ENCODE results near the gene CTBP2. TPM values are rescaled to one million over a fixed set of nuclear protein-coding genes. Genes with fewer than 3 reads are reported as not detected.
"Not testable (repeated sequence)": the region's sequence is repeated elsewhere in the genome, so short reads cannot be mapped to it uniquely, and the experiment has no call there.

The CTBP2 gene
- total and polyA plus RNA-seq, 4 donors: 3.4 to 59.2 (median 5.5) TPM

- no peak for TF ChIP-seq REST (IDR thresholded peaks at IDR 0.05)
- TF ChIP-seq HNF4A (conservative IDR thresholded peaks at IDR 0.05): no peak
- TF ChIP-seq, protein P1, sequence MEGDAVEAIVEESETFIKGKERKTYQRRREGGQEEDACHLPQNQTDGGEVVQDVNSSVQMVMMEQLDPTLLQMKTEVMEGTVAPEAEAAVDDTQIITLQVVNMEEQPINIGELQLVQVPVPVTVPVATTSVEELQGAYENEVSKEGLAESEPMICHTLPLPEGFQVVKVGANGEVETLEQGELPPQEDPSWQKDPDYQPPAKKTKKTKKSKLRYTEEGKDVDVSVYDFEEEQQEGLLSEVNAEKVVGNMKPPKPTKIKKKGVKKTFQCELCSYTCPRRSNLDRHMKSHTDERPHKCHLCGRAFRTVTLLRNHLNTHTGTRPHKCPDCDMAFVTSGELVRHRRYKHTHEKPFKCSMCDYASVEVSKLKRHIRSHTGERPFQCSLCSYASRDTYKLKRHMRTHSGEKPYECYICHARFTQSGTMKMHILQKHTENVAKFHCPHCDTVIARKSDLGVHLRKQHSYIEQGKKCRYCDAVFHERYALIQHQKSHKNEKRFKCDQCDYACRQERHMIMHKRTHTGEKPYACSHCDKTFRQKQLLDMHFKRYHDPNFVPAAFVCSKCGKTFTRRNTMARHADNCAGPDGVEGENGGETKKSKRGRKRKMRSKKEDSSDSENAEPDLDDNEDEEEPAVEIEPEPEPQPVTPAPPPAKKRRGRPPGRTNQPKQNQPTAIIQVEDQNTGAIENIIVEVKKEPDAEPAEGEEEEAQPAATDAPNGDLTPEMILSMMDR (IDR thresholded peaks at IDR 0.05; ENCODE audit: low read depth, low read length, missing input control): no peak
- TF ChIP-seq NR2F2 (IDR thresholded peaks at IDR 0.05): no peak
- TF ChIP-seq GABPA (IDR thresholded peaks at IDR 0.05 in 1 of 2, conservative IDR thresholded peaks at IDR 0.05 in 1 of 2): no peak
These were observed 4.1 kb upstream of the CTBP2 start (continued) for GRCh38 chr10:125164421-125164820.

DNA sequence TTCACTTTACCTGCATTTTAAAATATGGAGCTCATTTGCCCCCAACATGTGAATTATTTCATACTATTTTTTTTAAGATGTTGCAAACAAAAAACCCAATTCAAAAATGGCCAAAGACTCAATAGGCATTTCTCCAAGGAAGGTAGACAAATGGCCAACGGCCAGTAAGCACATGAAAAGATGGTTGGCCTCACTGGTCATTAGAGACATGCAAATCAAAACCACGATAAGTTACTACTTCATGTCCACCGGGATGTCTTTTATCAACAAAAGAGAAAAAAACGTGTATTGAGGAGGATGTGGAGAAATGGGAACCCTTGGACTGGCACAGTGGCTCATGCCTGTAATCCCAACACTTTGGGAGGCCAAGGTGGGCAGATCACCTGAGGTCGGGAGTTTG lies 3.4 kb upstream of the CTBP2 start:
- no peak for DNase-seq (ENCODE audit: low spot score)
- 72% methylated on average over 5 of the region's 5 CpGs for WGBS

GRCh38 chr10:125163312-125163711 lies 2.9 kb upstream of the CTBP2 start:
- H3K36me3 ChIP-seq (ENCODE audit: control insufficient read depth in 4 of 4, insufficient read depth in 3 of 4, low read depth in 1 of 4, low read length in 3 of 4); H3K27ac ChIP-seq (ENCODE audit: low read depth in 1 of 2, low read length in 2 of 2); H3K4me3 ChIP-seq (ENCODE audit: low read depth in 1 of 3, low read length in 3 of 3); DNase-seq (ENCODE audit: low spot score); H3K27me3 ChIP-seq (ENCODE audit: control insufficient read depth in 4 of 4, insufficient read depth in 4 of 4, low read length in 3 of 4); H3K9ac ChIP-seq (ENCODE audit: low read depth in 1 of 2, low read length in 2 of 2); H3K9me3 ChIP-seq (ENCODE audit: control insufficient read depth in 4 of 4, low read length in 3 of 4): not testable (repeated sequence)
- H3K4me1 ChIP-seq (ENCODE audit: control insufficient read depth in 4 of 4, insufficient read depth in 4 of 4, low read length in 3 of 4): peaks cover 5 to 18% (median 14%) of the 10 kb centered on the region in 4 donors
- 93% methylated on average over 19 of the region's 19 CpGs for WGBS

More for the DNA sequence above, 3.4 kb upstream of the CTBP2 start:
- Histone ChIP-seq H3K9me3 (ENCODE audit: control insufficient read depth in 4 of 4, low read length in 3 of 4) (no peaks in the 10 kb centered on the region), H3K36me3 (ENCODE audit: control insufficient read depth in 4 of 4, insufficient read depth in 3 of 4, low read depth in 1 of 4, low read length in 3 of 4) (no peaks in the 10 kb centered on the region), H3K9ac (ENCODE audit: low read depth in 1 of 2, low read length in 2 of 2) (no peak overlapping the region), H3K27ac (ENCODE audit: low read depth in 1 of 2, low read length in 2 of 2) (no peak overlapping the region), H3K4me3 (ENCODE audit: low read depth in 1 of 3, low read length in 3 of 3) (no peak overlapping the region), H3K4me1 (ENCODE audit: control insufficient read depth in 4 of 4, insufficient read depth in 4 of 4, low read length in 3 of 4) (peaks cover 4 to 15% (median 10%) of the 10 kb centered on the region in 4 donors), H3K27me3 (ENCODE audit: control insufficient read depth in 4 of 4, insufficient read depth in 4 of 4, low read length in 3 of 4) (peaks cover 0 to 6% (median 4%) of the 10 kb centered on the region in 4 donors)
- TF ChIP-seq, protein P2, sequence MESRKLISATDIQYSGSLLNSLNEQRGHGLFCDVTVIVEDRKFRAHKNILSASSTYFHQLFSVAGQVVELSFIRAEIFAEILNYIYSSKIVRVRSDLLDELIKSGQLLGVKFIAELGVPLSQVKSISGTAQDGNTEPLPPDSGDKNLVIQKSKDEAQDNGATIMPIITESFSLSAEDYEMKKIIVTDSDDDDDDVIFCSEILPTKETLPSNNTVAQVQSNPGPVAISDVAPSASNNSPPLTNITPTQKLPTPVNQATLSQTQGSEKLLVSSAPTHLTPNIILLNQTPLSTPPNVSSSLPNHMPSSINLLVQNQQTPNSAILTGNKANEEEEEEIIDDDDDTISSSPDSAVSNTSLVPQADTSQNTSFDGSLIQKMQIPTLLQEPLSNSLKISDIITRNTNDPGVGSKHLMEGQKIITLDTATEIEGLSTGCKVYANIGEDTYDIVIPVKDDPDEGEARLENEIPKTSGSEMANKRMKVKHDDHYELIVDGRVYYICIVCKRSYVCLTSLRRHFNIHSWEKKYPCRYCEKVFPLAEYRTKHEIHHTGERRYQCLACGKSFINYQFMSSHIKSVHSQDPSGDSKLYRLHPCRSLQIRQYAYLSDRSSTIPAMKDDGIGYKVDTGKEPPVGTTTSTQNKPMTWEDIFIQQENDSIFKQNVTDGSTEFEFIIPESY (IDR thresholded peaks at IDR 0.05): no peak
- TF ChIP-seq, protein P3, sequence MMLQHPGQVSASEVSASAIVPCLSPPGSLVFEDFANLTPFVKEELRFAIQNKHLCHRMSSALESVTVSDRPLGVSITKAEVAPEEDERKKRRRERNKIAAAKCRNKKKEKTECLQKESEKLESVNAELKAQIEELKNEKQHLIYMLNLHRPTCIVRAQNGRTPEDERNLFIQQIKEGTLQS (IDR thresholded peaks at IDR 0.05): no peak
- no peak for TF ChIP-seq GABPA (IDR thresholded peaks at IDR 0.05 in 1 of 2, conservative IDR thresholded peaks at IDR 0.05 in 1 of 2)
- no peak for TF ChIP-seq SP1 (IDR thresholded peaks at IDR 0.05)
- no peak for TF ChIP-seq JUND (IDR thresholded peaks at IDR 0.05)
- TF ChIP-seq, protein P1 (IDR thresholded peaks at IDR 0.05; ENCODE audit: low read depth, low read length, missing input control): no peak
- TF ChIP-seq NR2F2 (IDR thresholded peaks at IDR 0.05): no peak
- TF ChIP-seq FOXA2 (IDR thresholded peaks at IDR 0.05): no peak
